ENCODE results near the gene STIP1. TPM values are rescaled to one million over a fixed set of nuclear protein-coding genes. Genes with fewer than 3 reads are reported as not detected.

Gene STIP1
- total and polyA plus RNA-seq, 2 of the 8 experiments (the other 6 are each of a cell fraction or from before 2014, with no cell fraction given), result 140 to 329 TPM

- FAIRE-seq, result no peak
- H3K4me2 ChIP-seq (ENCODE audit: insufficient read depth in 1 of 2, low read depth in 2 of 2, low read length in 2 of 2), result peak overlapping the region; percentile 82 to 85
- H4K20me1 ChIP-seq (replicated peaks in 1 of 2; ENCODE audit: control insufficient read depth in 1 of 2, insufficient read depth in 2 of 2, low read length in 2 of 2), result peaks cover 0 to 13% of the 10 kb centered on the region in 2 experiments
Measured at GRCh38 chr11:64241241-64241490, 55.2 kb downstream of the STIP1 start.

More at GRCh38 chr11:64241241-64241490, 55.2 kb downstream of the STIP1 start:
- H4K5ac ChIP-seq (ENCODE audit: insufficient read length, low read depth, low read length), result no peak overlapping the region
- peak overlapping the region; percentile 81; the same call in 1 of the 2 replicates for H4K8ac ChIP-seq (ENCODE audit: extremely low read depth, insufficient read depth, low read length)
- H3K9me3 ChIP-seq (ENCODE audit: insufficient read depth in 2 of 2, low read depth in 1 of 2, low read length in 1 of 2), result no peaks in the 10 kb centered on the region
- H3K79me1 ChIP-seq (ENCODE audit: low read depth, low read length), result peaks cover 6% of the 10 kb centered on the region
- H3K23ac ChIP-seq (ENCODE audit: insufficient read length), result no peak overlapping the region
- peak overlapping the region; percentile 99 for H3K18ac ChIP-seq (ENCODE audit: extremely low read depth, low read length)
- peak in 1 of 2 experiments; percentile 100 for DNase-seq (ENCODE audit: low read depth in 1 of 2, low spot score in 2 of 2)
- POLR2A ChIA-PET (ENCODE audit: partially characterized antibody), result interaction anchor here (0.7 to 13.1 kb wide), 7 partner anchors 7 to 63 kb away, joined by 3 to 352 read pairs (median 43); partner anchors contain the start of genes DNAJC4, NUDT22, PLCB3 and STIP1
- no peak overlapping the region for H2AFZ ChIP-seq (ENCODE audit: low read length)
- no peak overlapping the region for H3K4ac ChIP-seq (replicated peaks; ENCODE audit: insufficient read length, low read depth, low read length)
- peaks cover 6 to 19% of the 10 kb centered on the region in 2 experiments; a peak in 3 of 4 replicates for H3K79me2 ChIP-seq (ENCODE audit: control insufficient read depth in 1 of 2, insufficient read depth in 2 of 2, low read length in 2 of 2)
- H4K91ac ChIP-seq (replicated peaks; ENCODE audit: insufficient read length, low read length), result peak overlapping the region; percentile 65
- CTCF ChIA-PET (ENCODE audit: partially characterized antibody), result interaction anchor here (1.0 kb wide), 2 partner anchors 10 to 14 kb away, joined by 3 to 4 read pairs; partner anchors contain the start of gene NUDT22
- H3K27ac ChIP-seq (ENCODE audit: low read depth, low read length), result peak overlapping the region; percentile 87
- TF ChIP-seq JUND (IDR thresholded peaks at IDR 0.05; ENCODE audit: low read length) (no peak), SP4 (IDR thresholded peaks at IDR 0.05; ENCODE audit: low read length) (peak; percentile 22; the same call in 1 of the 2 replicates), SP1 (IDR thresholded peaks at IDR 0.05; ENCODE audit: low read depth, low read length) (0 out of 2 replicates have a peak, but pooled peaks have one; percentile 62), MAX (IDR thresholded peaks at IDR 0.05) (no peak), EGR1 (IDR thresholded peaks at IDR 0.05; ENCODE audit: borderline replicate concordance, low read depth, low read length) (no peak)
- no peak overlapping the region for H2AK5ac ChIP-seq (ENCODE audit: low read depth, low read length)
- WGBS, 2 experiments (ENCODE audit: extremely low coverage in 1 of 2, insufficient coverage in 1 of 2, insufficient read length in 1 of 2, insufficient replicate concordance in 2 of 2, low coverage in 1 of 2, low lambda C conversion rate in 2 of 2, missing lambda C conversion rate in 1 of 2), result no CpG with 5 or more reads among the region's 24 CpGs
- H3K9ac ChIP-seq (replicated peaks in 1 of 4; ENCODE audit: extremely low read depth in 1 of 4, low read depth in 3 of 4, low read length in 3 of 4), result peak overlapping the region; percentile 72 to 85 (median 76)
- H3K4me1 ChIP-seq (replicated peaks in 1 of 4; ENCODE audit: control insufficient read depth in 3 of 4, insufficient read depth in 4 of 4, low read length in 3 of 4), result peaks cover 0 to 18% (median 12%) of the 10 kb centered on the region in 4 experiments; a peak in 6 of 7 replicates
- H2BK5ac ChIP-seq (ENCODE audit: low read depth, low read length), result peak overlapping the region; percentile 88; the same call in 1 of the 2 replicates
- H3K14ac ChIP-seq (ENCODE audit: insufficient read length), result no peak overlapping the region
- H2BK12ac ChIP-seq (ENCODE audit: low read depth, low read length), result no peak overlapping the region
- peaks cover 0 to 19% (median 7%) of the 10 kb centered on the region in 4 experiments; a peak in 4 of 8 replicates for H3K36me3 ChIP-seq (ENCODE audit: control insufficient read depth in 2 of 4, insufficient read depth in 4 of 4, low read length in 3 of 4)
- peak overlapping the region; percentile 67 to 82 (median 78) for H3K4me3 ChIP-seq (ENCODE audit: extremely low read depth in 1 of 4, insufficient read depth in 2 of 4, low read depth in 3 of 4, low read length in 4 of 4)
- H2BK15ac ChIP-seq (ENCODE audit: low read length), result no peak overlapping the region
- H3K23me2 ChIP-seq (ENCODE audit: low read depth, low read length), result peaks cover 16% of the 10 kb centered on the region
- peak overlapping the region; percentile 57 for H3K56ac ChIP-seq (replicated peaks; ENCODE audit: insufficient read length, low read depth, low read length)
- H2BK20ac ChIP-seq (ENCODE audit: low read length), result no peak overlapping the region
- H2BK120ac ChIP-seq (replicated peaks; ENCODE audit: low read depth, low read length), result no peak overlapping the region
- no peaks in the 10 kb centered on the region for H3K27me3 ChIP-seq (replicated peaks in 1 of 4; ENCODE audit: control insufficient read depth in 3 of 4, extremely low read depth in 1 of 4, insufficient read depth in 3 of 4, low read length in 3 of 4)

All from H1 (cell line).